GM19452 (cell line): ENCODE measurements around the gene TMEM222.
A peak's percentile ranks its signal among the peaks of the same experiment; 100 is the strongest.

Experiments
- ATAC-seq: cut with Tn5 transposase; IDR thresholded peaks from one replicate; pipeline ENCODE4 v1.9.1; 2021; ENCODE audit not compliant: unreplicated experiment

TMEM222 gene

DNA sequence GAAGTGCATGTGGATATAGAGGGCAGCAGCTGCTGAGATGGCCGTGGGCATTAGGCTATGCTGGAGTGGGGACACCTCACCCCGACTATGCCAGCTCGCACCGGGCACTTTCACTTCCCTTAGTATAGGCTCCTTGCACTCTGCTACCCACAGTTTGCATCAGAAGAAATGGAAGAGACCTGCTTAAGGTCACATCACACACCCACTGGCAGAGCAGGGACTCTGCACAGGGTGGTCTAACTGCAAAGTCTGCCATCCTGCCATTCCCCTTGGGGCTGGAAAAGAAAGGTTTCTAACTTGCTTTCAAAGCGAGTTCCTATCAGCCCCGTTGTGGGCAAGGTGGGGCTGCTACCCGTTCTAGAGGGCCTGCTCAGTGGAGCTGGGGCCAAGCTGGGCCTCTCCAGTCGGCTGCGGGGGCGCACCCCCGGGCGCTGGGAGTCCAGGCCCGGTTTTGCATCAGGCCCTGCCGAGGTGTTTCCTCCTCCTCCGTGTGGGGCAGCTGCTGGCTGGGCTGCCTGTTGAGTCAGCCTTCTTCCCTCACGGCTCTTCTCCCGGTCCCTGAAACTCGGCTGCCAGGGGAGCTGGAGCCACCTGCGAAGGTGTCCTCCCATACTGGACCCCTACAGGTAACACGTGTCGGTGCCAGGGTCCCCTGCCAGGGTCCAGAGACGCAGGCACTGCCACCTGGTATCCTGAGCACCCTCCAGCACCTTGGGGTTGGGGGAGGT, 19.7 kb downstream of the TMEM222 start, which contains the start of gene SYTL1:
SYTL1 (plus strand) TSS at position 498 of the 728 bp plus-strand sequence. CDS start 3,313 bp downstream, outside the sequence.
- no peak for ATAC-seq

DNA sequence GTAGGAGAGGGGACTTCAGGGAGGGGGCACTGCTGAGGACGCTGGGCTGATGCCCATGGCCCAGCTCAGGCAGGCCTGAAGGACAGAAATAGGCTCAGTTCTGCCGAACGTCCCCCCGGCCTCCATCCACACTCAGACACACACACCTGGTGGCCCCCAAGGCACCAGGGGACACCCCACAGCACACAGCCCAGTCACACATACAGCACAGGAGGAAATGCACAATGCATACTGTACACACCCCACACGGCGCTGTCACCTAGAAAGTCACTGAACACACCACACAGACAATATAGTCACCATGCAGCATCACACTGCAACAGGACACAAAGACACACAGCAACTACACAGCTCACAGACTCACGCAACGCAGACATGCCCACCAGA, 20.4 kb downstream of the TMEM222 start:
- ATAC-seq = no peak

DNA sequence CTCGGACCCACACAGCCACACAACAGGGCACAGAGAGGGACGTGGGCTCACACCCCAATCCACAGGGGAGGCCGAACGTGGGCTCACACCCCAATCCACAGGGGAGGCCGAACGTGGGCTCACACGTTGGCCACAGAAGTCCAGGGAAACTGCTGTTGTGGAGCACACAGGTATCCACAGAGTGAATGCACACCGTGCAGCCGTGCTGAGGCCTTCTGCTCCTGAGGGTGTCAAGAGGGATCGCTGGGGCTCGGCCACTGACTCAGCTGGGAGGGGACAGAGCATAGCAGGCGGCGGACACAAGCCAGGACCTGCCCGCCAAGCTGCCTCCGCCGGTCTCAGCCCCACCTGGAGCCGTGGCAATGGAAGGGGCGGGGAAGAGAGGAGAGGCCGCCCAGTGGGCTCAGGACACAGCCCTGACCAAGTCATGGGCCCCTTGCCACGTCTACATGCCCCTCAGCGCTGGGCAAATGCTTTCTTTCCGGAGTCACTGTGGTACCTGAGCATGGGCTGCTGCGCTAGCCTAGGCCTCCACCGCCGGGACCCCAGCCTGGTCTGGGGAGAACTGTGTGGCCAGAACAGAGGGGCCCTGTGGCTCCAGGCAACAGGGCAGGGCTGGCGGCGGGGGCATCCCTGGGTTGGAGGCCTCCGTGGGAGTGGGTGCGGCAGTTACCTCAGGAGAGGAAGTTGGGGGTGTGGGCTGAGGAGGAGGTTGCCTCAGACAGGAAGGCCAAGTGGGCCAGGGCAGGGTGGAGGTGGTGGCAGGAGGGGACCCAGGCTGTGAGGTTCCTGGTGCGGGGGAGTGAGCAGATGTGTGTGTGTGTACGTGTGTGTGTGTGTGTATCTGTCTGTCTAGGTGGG, 21.0 kb downstream of the TMEM222 start:
- ATAC-seq = no peak

DNA sequence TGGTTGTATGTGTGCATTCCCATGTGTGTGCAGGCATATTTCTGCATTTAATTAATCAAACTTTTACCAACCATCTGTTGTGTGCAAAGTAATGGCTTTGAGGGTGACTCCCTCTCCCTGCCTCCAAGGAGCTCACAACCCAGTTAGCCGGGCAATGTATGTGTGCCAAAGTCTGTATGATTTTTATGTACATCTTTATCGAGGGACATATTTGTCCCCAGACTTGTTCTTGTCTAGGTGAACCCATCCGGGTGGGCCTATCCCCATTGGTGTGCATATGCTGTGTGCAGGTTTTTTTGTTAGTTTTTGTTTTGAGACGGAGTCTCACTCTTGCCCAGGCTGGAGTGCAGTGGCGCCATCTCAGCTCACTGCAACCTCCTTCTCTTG, 21.7 kb downstream of the TMEM222 start:
- no peak for ATAC-seq

DNA sequence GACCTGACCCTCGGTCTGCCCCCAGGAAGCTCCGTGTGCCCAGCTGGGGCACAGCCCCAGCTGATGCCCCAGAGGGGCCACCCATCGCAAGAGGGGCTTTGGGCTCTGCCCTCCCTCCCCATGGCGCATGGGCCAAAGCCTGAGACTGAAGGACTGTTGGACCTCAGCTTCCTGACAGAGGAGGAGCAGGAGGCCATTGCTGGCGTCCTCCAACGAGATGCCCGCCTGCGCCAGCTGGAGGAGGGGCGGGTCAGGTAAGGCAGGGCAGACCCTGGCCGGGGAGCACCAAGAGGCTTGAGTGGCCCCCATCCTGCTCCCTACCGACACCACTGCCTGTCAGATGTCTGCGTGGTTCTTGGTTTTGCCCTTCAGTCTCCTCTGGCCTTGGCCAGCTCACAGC, 23.3 kb downstream of the TMEM222 start:
- ATAC-seq = no peak

DNA sequence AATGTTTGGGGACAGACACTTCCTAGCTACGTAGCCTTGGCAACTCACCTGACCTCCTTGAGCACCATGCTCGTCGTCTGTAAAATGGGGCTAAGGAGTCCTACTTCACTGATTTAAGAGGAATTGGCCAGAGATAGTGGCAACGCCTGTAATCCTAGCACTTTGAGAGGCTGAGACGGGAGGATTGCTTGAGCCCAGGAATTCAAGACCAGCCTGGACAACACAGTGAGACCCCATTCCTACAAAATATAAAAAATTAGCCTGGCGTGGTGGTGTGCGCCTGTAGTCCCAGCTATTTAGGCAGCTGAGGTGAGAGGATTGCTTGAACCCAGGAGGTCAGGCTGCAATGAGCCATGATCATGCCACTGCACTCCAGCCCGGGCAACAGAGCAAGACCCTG, 24.4 kb downstream of the TMEM222 start:
- no peak for ATAC-seq

DNA sequence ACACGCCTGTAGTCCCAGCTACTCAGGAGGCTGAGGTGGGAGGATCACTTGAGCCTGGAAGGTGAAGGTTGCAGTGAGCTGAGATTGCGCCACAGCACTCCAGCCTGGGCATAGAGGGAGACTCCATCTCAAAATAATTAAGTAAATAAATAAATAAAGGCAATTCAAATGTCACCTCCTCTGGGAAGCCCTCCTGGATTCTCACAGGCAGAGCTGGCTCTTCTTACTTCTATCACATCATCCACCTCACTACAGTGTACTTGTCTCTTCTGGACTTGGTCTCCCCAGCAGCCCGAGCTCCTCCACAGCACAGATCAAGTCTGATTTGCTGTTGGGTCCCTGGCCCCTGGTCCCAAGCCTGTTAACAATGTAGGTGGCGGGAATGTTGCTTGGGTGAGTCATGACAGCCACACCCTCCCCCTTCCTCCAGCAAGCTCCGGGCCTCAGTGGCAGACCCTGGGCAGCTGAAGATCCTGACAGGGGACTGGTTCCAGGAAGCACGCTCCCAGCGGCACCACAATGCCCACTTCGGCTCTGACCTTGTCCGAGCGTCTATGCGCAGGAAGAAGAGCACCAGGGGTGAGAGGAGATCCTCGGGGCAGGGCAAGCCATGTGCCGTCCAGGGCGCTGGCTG, 25.1 kb downstream of the TMEM222 start:
- ATAC-seq = no peak

DNA sequence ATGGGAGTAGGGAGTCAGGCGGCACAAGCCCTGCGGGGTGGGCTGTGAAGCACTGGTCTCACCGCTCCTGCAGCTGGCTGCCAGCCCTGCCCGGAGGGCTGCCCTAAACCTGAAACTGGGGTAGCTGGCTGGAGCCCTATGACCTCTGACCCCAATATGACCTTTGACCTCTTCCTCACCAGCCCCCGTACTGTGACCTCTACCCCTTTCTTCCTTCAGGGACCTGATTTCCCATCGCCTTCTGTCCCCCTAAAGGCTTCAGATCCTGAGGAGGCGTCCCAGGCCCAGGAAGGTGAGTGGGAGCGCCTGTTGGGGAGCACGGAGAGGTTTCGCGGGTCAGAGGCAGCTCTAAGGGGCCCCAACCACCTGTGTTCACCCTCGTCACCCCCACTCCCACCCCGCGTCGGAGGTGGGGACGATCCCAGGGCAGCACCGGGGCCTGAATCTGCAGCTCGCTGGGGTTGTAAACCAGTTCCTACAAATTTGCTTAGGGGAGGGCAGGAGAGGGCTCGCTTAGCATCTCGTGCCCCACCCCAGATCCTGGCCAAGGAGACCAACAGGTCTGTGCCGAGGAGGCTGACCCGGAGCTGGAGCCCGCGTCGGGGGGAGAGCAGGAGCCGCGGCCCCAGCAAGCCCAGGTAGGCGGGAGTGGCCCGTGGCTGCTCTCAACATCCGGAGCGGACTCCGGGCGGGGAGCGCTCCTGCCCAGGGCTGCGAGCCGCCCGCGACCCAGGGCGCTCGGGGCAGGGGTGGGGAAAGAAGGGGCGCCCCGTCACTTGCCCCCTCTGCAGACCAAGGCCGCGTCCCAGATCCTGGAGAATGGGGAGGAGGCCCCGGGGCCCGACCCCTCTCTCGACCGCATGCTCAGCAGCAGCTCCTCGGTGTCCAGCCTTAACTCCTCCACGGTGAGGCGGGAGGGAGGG, 27.2 kb downstream of the TMEM222 start:
- ATAC-seq = no peak

DNA sequence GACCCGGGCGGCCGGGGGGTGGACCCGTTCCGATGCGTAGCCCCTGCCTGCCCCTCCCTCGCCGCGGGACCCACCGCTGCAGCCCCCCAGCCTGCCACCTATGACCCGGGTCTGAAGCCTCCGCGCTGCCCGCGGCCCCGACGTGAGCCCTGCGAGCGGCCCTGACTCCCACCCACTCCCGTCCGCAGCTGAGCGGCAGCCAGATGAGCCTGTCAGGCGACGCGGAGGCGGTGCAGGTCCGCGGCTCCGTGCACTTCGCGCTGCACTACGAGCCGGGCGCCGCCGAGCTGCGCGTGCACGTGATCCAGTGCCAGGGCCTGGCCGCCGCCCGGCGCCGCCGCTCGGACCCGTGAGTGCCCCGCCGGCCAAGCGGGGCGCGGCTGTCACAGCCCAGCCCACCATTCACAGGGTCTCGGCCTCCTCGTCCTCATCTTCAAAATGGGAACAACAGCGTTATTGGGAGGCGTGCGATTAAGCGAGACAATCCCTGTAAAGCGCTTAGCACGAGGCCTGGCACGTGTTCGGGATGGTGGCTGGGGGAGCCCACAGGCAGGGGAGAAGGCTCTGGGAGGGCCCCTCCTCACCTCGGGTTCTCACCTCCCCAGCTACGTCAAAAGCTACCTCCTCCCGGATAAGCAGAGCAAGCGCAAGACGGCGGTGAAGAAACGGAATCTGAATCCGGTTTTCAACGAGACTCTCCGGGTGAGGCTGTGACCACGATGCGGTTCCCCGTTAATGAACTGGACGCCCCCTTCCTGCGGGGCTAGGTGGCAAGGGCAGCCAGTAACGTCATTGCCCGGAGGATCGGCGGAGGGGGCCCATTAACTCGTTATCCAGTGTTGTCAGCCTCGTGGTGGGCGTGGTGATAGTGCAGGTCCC, 28.1 kb downstream of the TMEM222 start:
- no peak for ATAC-seq

DNA sequence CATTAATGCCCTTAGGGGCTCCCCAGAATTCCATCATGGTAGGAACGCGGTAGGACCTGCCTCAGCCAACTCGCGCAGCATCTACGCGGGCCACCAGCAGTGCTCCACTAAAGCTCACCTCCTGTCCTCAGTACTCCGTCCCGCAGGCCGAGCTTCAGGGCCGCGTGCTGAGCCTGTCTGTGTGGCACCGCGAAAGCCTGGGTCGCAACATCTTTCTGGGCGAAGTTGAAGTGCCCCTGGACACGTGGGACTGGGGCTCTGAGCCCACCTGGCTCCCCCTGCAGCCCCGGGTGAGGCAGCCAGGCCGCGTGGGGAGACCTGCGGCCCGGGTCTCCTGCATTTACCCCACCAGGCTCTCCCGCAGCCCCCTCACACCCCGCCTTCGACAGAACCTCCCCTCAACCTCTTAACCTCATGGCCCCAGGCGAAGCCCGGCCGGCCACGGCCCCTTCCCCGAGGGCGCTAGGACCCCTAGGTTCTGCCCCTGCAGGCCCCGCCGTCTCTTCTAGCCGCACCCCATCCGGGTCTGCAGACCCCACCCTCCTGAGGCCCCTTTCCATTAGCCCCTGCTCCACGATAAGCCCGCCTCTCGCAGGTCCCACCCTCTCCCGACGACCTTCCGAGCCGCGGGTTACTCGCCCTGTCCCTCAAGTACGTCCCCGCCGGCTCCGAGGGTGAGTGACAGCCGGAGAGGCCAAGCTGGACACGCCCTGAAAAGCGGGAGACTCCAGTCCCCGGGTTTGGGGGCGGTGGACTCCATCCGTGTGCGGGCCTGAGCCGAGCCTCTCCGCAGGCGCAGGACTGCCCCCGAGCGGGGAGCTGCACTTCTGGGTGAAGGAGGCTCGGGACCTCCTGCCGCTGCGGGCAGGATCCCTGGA, 28.9 kb downstream of the TMEM222 start:
- no peak for ATAC-seq

DNA sequence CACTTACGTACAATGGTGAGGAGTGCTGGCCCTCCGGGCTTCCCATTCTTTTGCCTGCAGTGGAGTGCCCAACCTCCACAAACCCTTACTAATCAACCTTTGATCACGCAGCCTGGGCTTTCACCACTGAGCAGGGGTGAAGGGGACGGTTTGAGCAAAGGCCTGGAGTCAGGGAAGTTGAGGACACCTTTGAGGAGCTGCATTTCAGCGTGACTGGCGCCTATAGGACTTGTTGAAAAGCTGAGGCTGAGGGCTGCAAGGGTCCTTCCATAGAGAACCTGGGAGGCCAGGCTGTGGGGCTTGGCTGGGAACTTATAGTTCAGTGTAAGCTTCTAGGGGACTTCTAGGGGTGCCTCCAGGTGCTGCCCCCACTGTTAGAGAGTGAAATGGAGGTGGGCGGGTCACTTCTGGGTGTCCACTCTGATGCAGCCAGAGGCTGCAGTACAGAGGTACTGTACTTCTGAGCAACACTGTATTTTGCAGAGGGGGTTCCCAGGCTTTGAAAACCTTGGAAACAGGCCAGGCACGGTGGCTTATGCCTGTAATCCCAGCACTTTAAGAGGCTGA, 29.7 kb downstream of the TMEM222 start:
- ATAC-seq = no peak

DNA sequence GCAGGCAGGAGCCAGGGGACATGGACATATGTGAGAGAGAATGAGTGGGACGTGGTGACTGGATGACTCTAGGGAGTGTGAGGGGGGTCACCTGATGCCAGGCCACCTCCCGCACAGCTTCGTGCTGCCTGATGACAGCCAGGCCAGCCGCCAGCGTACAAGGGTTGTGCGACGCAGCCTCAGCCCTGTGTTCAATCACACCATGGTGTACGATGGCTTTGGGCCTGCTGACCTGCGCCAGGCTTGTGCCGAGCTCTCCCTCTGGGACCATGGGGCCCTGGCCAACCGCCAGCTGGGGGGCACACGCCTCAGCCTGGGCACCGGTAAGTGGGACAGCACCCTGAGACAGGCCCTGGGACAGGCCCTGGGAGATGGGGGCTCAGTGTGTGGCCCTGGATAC, 31.2 kb downstream of the TMEM222 start:
- no peak for ATAC-seq

DNA sequence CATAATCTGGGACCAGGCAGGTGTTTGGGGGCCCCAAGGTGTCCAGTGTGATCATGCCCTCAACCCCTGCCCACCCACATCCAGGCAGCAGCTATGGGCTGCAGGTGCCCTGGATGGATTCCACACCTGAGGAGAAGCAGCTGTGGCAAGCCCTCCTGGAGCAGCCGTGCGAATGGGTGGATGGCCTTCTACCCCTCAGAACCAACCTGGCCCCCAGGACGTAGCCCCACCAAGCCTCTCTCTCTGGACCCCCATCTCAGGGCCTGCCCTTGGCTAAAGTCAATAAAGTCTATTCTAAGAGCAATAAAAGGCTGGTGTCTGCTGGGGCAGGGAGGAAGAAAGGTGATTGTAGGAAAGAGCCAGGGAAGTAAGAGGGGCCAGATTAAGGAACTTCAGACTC, 31.7 kb downstream of the TMEM222 start:
- ATAC-seq = no peak

DNA sequence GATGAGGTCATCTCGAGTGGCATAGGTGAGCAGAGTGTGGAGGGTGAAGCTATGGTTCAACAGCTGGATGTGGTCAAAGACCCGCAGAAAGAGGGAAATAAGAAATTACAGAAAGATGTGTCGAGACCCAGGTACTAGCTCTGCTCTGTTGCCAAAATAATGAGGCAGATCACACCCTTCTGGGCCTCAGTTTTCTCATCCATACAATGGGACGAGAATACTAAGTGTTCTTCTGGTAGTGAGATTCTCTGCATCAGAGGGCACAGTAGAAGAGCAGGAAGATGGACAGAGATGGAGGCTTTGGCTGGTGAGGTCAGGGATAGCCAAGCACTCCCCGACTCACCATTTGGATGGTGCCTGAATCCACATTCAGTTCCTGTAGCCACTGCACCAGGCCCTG, 33.7 kb downstream of the TMEM222 start:
- ATAC-seq = no peak

DNA sequence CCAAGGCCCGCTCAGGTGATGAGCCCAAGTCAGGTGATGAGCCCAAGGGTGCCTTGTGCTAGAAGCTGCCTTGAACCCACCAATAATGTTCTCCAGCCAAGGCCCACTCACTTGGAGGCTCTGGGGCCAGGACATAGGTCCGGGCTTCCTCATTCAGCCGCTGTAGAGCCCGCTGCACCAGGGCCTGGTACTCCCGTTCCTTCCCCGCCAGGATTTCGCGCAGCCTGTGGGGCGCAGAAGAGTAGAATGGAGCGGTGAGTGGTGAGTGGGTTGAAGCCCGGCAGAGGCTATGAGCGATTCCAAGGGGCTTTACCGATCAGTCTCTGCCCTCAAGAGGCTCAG, 34.3 kb downstream of the TMEM222 start:
- no peak for ATAC-seq

DNA sequence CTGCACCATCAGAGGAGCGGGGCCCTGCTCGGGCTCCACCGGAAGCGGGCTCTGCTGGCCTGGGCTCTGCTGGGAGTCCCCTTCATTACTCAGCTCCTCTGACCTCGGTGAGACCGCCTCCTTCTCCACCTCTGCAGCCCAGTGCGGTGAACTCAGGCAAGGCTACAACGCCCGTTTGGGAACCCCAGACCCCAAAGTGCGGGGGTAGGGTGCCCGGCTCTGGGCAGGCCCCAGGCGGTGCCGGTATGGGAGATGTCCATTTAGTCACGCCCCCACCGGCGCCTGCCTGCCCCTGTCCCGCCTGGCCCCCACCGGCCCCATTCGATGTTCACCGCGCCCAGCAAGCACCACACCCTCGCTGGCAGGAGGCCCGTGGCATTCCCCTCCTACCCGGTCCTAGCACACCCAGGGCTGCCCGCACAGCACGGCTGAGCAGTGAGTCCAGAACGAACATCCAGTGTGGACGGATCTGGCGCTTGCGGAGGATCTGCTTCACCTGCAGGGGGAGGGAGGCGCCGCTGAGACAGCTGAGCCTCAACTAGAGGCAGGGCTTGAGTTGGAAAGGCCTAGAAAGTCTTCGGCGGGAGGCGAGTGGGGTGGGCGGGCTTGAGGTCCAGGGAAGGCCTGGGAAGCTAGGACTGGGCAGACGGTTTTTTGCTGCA, 34.8 kb downstream of the TMEM222 start:
- no peak for ATAC-seq

DNA sequence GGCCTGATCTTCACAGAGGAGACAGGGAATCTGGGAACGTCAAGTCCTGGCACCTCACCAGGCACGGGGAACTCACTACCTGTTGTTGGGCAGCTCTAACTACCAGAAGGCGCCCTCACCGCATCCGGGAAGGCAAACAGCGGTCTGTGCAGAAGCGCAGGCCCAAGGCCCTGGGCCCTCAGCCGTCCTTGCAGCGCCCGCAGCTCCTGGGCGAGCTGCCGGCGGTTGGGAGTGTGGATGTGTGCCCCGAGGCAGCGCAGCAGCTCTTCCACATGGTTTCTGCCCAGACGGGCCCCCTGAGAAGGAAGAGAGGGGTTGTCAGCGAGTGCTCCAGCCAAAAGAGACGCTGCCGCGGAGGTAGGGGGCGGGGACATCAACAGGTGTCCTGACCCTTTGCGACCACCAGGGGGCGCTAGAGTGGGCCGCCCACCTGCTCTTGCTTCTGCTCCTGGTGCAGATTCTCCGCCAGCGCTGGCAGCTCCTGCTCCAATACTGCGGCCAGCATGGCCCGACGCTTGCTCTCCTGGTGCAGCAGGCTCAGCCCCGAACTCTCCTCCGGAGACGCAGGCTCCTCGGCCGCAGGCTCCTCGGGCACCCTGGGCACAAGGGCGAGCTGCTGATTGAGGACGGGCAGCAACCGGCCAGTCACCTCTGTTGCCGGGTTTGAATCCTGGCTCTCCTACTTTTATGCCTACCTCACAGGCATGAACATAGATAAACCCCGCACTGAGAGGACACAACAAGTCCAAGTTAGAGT, 35.5 kb downstream of the TMEM222 start:
- peak; percentile 47 for ATAC-seq
